Keratinocyte (primary cell): ENCODE measurements around the gene NEU2. TPM values are rescaled to one million over a fixed set of nuclear protein-coding genes. Genes with fewer than 3 reads are reported as not detected.

Source experiments
- DNase-seq: peaks from one replicate; pipeline ENCODE4 v3.0.0-alpha.2; 2011; ENCODE audit warnings: low read depth, missing footprints, low spot score
- FAIRE-seq: peaks from 2 replicates; lab custom pipeline; 2011; peaks lifted over from hg19 to GRCh38; lab: Jason Lieb, UNC
- H2AFZ ChIP-seq: 2 replicates; pipeline ENCODE4 v1.6.0; 2012; ENCODE audit warnings: low read length, control low read depth, inconsistent platforms; ENCODE audit not compliant: control insufficient read depth
- H3K27ac ChIP-seq: 2 replicates; pipeline ENCODE4 v1.5.1; 2011; ENCODE audit warnings: low read length; ENCODE audit not compliant: control insufficient read depth, insufficient read depth
- H3K27me3 ChIP-seq: 3 replicates; pipeline ENCODE4 v1.6.0; 2011; ENCODE audit warnings: low read length; ENCODE audit not compliant: control insufficient read depth, insufficient read depth; ENCODE audit errors: extremely low read depth
- H3K36me3 ChIP-seq, 2 experiments: 2 replicates in 1 of 2; 3 replicates in 1 of 2; pipeline ENCODE4 v1.5.1; 2011; ENCODE audit warnings: low read length in 2 of 2, mild to moderate bottlenecking in 1 of 2; ENCODE audit not compliant: control insufficient read depth in 2 of 2, insufficient read depth in 2 of 2; ENCODE audit errors: extremely low read depth in 1 of 2
- H3K4me1 ChIP-seq: 3 replicates; pipeline ENCODE4 v1.5.1; 2011; ENCODE audit warnings: low read length; ENCODE audit not compliant: control insufficient read depth, insufficient read depth; ENCODE audit errors: extremely low read depth
- H3K4me2 ChIP-seq: 3 replicates; pipeline ENCODE4 v1.6.0; 2011; ENCODE audit warnings: low read depth, low read length; ENCODE audit not compliant: control insufficient read depth, insufficient read depth; ENCODE audit errors: extremely low read depth
- H3K4me3 ChIP-seq, 3 experiments: fragments of 200-600 bp in 1 of 3; sonication (generic) in 1 of 3; 2 replicates in 2 of 3; 3 replicates in 1 of 3; pipeline ENCODE4 v1.5.1; 2011 to 2016; ENCODE audit warnings: low read length in 3 of 3, mild to moderate bottlenecking in 3 of 3, control low read depth in 2 of 3, inconsistent platforms in 1 of 3, low read depth in 1 of 3, mixed read lengths in 1 of 3, mixed run types in 1 of 3, moderate library complexity in 1 of 3; ENCODE audit not compliant: control insufficient read depth in 2 of 3, insufficient read depth in 2 of 3; ENCODE audit errors: extremely low read depth in 1 of 3
- H3K79me2 ChIP-seq: 2 replicates; pipeline ENCODE4 v1.6.0; 2012; ENCODE audit warnings: low read length; ENCODE audit not compliant: control insufficient read depth, insufficient read depth
- H3K9ac ChIP-seq: 3 replicates; pipeline ENCODE4 v1.6.0; 2011; ENCODE audit warnings: low read length; ENCODE audit not compliant: control insufficient read depth, insufficient read depth; ENCODE audit errors: extremely low read depth
- H3K9me1 ChIP-seq: 3 replicates; pipeline ENCODE4 v1.6.0; 2011; ENCODE audit warnings: low read length; ENCODE audit not compliant: control insufficient read depth, insufficient read depth; ENCODE audit errors: extremely low read depth
- H3K9me3 ChIP-seq: 2 replicates; pipeline ENCODE4 v1.5.1; 2012; ENCODE audit warnings: low read depth, low read length; ENCODE audit not compliant: control insufficient read depth
- H4K20me1 ChIP-seq: 3 replicates; pipeline ENCODE4 v1.6.0; 2011; ENCODE audit warnings: low read length; ENCODE audit not compliant: control insufficient read depth, insufficient read depth; ENCODE audit errors: extremely low read depth
- EZH2 ChIP-seq: IDR thresholded peaks from one replicate; pipeline ENCODE4 v1.6.1; 2012; ENCODE audit warnings: inconsistent platforms, mild to moderate bottlenecking, low read length, moderate library complexity
- dilution Hi-C: fragments of 300-500 bp; cut with MboI; formaldehyde crosslinking; loops from one replicate; pipeline ENCODE4 v1.7.0; 2020; ENCODE audit warnings: low sequenced_read_pairs; ENCODE audit not compliant: extremely low pct_ligation_motif_present
- polyA plus RNA-seq, 5 experiments: library from polyadenylated mRNA; depleted of rRNA in 3 of 5; stranded (reverse) in 3 of 5; stranded (forward) in 1 of 5; unstranded in 1 of 5; fragments of >200 nt; gene quantifications; 1 replicate in 1 of 5; 2 replicates in 3 of 5; 3 replicates in 1 of 5; pipeline versions ENCODE4 v1.2.1 to v1.2.3, GENCODE V29; 2011 to 2012; ENCODE audit warnings: missing spikeins in 2 of 5, low read depth in 1 of 5, low replicate concordance in 1 of 5
- TF ChIP-seq, protein P1 (sequence below), 3 experiments: IDR thresholded peaks in 1 of 3; conservative IDR thresholded peaks in 1 of 3; optimal IDR thresholded peaks in 1 of 3; 2 replicates in 2 of 3; 3 replicates in 1 of 3; pipeline versions ENCODE3 to v1.5.1; 2011; ENCODE audit warnings: low read length in 3 of 3, mild to moderate bottlenecking in 3 of 3, moderate library complexity in 2 of 3, control low read depth in 1 of 3, inconsistent platforms in 1 of 3; ENCODE audit not compliant: insufficient read depth in 2 of 3; ENCODE audit errors: extremely low read depth in 1 of 3

Gene NEU2
- polyA plus RNA-seq, 1 donor (not counting 4 experiments of a cell fraction or from before 2014, with no cell fraction given), result not detected

DNA sequence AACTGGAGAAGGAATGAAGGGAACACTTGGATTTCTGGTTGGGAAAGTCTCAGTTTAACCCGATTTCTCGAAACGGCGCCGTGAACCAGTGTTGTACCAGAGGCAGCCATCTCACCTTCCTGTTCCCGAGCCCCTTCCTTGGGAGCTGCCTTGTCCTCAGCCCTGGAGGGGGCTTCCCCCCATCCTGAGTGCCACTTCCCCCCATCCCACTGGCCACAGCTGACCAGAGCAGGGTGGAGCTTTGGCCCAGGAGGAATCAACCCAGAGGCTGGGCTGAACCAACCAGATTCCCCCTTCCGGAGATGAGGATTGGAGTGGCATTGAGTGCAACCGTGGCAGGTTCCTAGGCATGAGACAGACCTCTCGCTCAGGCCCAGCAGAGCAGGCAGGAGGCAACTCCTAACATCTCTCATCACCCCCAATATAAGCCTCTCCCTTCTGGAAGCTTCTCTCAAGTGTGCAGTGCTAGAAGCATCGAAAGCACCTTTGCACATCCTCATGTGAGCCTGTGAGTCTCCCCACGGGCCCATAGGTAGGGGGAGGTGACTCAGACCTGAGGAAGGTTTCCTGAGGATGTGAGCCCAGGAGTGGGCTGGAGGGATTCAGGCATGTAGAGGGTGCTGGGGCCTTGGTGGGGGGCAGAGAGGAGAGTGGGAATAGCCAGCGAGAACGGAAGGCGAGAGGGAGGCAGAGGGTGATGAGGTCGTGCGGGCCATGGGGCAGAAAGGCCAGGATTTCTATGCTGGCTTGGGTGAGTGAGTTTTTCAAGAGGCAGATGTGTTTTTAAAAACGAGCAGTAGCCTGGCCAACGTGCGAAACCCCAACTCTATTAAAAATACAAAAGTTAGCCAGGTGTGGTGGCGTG, 31.4 kb upstream of the NEU2 start:
- Histone ChIP-seq H3K27me3 (peaks cover 11% of the 10 kb centered on the region), H4K20me1 (no peaks in the 10 kb centered on the region), H3K4me1 (no peaks in the 10 kb centered on the region), H3K27ac (no peak overlapping the region), H3K79me2 (no peaks in the 10 kb centered on the region), H3K9me1 (no peaks in the 10 kb centered on the region), H3K9ac (no peak overlapping the region), H3K4me3 (no peak overlapping the region), H3K4me2 (no peak overlapping the region), H3K36me3 (no peaks in the 10 kb centered on the region), H3K9me3 (no peaks in the 10 kb centered on the region), H2AFZ (no peak overlapping the region)
- TF ChIP-seq, protein P1, sequence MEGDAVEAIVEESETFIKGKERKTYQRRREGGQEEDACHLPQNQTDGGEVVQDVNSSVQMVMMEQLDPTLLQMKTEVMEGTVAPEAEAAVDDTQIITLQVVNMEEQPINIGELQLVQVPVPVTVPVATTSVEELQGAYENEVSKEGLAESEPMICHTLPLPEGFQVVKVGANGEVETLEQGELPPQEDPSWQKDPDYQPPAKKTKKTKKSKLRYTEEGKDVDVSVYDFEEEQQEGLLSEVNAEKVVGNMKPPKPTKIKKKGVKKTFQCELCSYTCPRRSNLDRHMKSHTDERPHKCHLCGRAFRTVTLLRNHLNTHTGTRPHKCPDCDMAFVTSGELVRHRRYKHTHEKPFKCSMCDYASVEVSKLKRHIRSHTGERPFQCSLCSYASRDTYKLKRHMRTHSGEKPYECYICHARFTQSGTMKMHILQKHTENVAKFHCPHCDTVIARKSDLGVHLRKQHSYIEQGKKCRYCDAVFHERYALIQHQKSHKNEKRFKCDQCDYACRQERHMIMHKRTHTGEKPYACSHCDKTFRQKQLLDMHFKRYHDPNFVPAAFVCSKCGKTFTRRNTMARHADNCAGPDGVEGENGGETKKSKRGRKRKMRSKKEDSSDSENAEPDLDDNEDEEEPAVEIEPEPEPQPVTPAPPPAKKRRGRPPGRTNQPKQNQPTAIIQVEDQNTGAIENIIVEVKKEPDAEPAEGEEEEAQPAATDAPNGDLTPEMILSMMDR (optimal IDR thresholded peaks at IDR 0.05 in 1 of 3, IDR thresholded peaks at IDR 0.05 in 1 of 3, conservative IDR thresholded peaks at IDR 0.05 in 1 of 3; ENCODE audit: extremely low read depth in 1 of 3, insufficient read depth in 2 of 3, low read length in 3 of 3), result no peak
- no peak for TF ChIP-seq EZH2
- dilution Hi-C loops, result no loop called here
- DNase-seq, result no peak
- no peak for FAIRE-seq

DNA sequence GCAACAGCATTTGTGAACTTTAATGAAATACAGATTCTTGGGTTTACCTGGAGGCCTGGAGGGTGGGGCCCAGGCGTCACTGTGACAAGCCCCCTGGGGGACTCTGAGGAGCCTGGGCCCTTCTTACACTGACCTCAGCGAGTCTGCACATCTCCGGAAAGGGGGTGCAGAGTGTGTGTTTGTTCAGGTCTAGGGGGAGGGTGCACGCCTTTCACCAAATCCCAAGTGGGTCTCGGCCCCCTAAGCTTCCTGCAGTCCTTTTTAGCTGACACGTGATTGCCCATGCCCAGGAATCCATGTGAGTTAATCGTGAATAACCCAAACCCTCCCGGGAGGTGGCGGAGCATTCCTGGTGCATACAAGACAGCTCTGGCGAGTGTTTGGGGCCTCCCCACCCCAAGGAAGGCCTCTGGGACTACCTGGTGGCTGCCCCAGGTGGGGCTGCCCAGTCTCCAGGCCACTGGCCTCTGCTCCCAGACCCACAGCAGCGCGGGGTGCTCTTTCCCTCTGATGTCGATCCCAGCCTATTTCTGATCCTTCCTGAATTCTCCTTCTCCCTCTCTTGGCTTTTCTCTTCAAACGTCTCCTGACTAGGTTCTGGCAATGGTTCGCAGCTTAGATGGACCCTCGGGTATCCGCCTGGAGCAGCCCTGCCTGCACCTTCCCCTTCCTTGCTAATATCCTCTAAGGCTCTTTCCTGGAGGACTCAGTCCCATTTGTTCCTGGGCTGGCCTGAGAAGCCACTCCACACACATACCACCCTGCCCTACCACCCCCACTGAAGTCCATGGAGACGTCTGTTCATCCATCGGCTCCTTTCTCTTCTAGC, 29.4 kb upstream of the NEU2 start:
- Histone ChIP-seq H3K9ac (no peak overlapping the region), H3K27ac (no peak overlapping the region), H2AFZ (no peak overlapping the region), H3K36me3 (no peaks in the 10 kb centered on the region), H3K79me2 (no peaks in the 10 kb centered on the region), H3K4me1 (no peaks in the 10 kb centered on the region), H3K9me3 (no peaks in the 10 kb centered on the region), H3K4me2 (no peak overlapping the region), H4K20me1 (no peaks in the 10 kb centered on the region), H3K27me3 (peaks cover 11% of the 10 kb centered on the region), H3K4me3 (no peak overlapping the region), H3K9me1 (no peaks in the 10 kb centered on the region)
- FAIRE-seq (no peak), DNase-seq (no peak)
- TF ChIP-seq EZH2, result no peak
- TF ChIP-seq, protein P1 (optimal IDR thresholded peaks at IDR 0.05 in 1 of 3, IDR thresholded peaks at IDR 0.05 in 1 of 3, conservative IDR thresholded peaks at IDR 0.05 in 1 of 3; ENCODE audit: extremely low read depth in 1 of 3, insufficient read depth in 2 of 3, low read length in 3 of 3), result no peak
- dilution Hi-C loops, result no loop called here
